Lower lobe of right lung (tissue), 2 donors: ENCODE results near the gene NMNAT3. TPM values are rescaled to one million over a fixed set of nuclear protein-coding genes. Genes with fewer than 3 reads are reported as not detected.
A peak's percentile ranks its signal among the peaks of the same experiment; 100 is the strongest.

ENCODE experiments used
- ATAC-seq, 2 donors: fragments of 200-7000 bp; cut with Tn5 transposase; one replicate each; pipeline ENCODE4 v1.9.1; 2020 to 2022; ENCODE audit warnings: mild to moderate bottlenecking in 2 of 2, moderate library complexity in 2 of 2
- DNase-seq: peaks from one replicate; pipeline ENCODE4 v3.0.0-alpha.2; 2020
- H3K27ac ChIP-seq: fragments of 200-600 bp; one replicate; pipeline ENCODE4 v1.8.0; 2022
- H3K27me3 ChIP-seq: fragments of 200-600 bp; one replicate; pipeline ENCODE4 v1.8.0; 2022; ENCODE audit warnings: low read depth
- H3K36me3 ChIP-seq: fragments of 200-600 bp; one replicate; pipeline ENCODE4 v1.8.0; 2022; ENCODE audit warnings: mild to moderate bottlenecking
- H3K4me1 ChIP-seq: fragments of 200-600 bp; one replicate; pipeline ENCODE4 v1.8.0; 2022
- H3K4me3 ChIP-seq: fragments of 200-600 bp; one replicate; pipeline ENCODE4 v1.8.0; 2022; ENCODE audit warnings: mild to moderate bottlenecking
- H3K9me3 ChIP-seq: fragments of 200-600 bp; one replicate; pipeline ENCODE4 v1.8.0; 2022
- intact Hi-C: fragments of 100-400 bp; cut with DNase I; formaldehyde crosslinking; loops from one replicate; pipeline ENCODE4 v1.11.0; 2022
- long read RNA-seq: library from polyadenylated mRNA; unstranded; transcript quantifications from one replicate; pipeline ENCODE4 v2.0.0, GENCODE V29; 2021
- total RNA-seq: library from RNA; stranded (reverse); fragmentation: NEBNext Ultra II Directional; extraction: Animal tissue kit (Norgen Biotek cat#: 25700); gene quantifications from one replicate; pipeline ENCODE4 v1.2.1, GENCODE V29; 2021
- TF ChIP-seq, protein P1 (sequence below): fragments of 200-600 bp; IDR thresholded peaks from one replicate; pipeline ENCODE4 v1.8.0; 2022; ENCODE audit warnings: antibody characterized with exemption, mild to moderate bottlenecking
- donor health status: DM: no; HTN: yes; CAD: no; lungs with severe emphysema.

The NMNAT3 gene
- 5.8 TPM for total RNA-seq
- long read RNA-seq, partial matches to known transcripts, result 0 of 3 reads
- long read RNA-seq, other reads (novel, unspliced or antisense), result 2 of 3 reads

DNA sequence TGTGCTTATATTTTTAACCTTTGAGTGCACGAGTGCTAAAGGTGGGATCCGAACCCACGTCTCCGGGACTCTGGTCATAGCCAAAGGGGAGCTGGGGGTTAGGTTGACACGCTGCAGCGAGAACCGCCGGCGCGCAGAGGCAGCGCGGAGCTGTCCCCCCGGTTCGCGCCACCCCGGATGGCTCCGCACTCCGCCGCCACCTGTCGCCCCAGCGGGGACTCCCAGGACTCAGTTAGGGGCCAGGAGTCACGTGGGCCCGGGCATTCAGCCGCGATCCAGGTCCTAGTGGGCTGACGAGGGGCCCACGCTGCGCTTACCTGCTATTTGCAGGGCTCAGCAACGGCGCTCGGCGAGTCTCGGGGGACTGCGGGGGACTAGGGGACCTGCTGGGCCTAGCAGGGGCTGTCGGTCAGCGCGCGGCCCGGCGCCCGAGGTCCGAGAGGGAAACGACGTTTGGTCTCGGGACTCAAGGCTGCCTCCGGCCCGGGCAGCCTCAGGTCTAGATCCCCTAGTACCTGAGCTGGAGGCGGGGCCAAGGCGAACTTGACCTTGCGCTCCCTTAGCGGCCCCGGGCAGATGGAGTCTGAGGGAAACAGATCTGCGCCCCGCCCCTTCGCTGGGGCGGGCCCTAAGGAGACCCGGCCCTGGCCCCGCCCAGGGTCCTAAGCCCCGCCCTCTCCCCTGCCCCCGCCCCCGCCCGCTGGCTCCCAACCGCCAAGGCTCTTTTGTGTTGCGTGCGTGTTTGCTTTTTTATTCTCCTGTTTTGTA is at the start of gene NMNAT3:
Gene NMNAT3 (minus strand): TSS at position 585 of the 768 bp plus-strand sequence. CDS start 50,248 bp downstream, outside the sequence.
- Histone ChIP-seq H3K27ac (peak within 1 kb of the TSS; percentile 50), H3K27me3 (no peaks in the 10 kb centered on the region), H3K4me3 (peak within 1 kb of the TSS; percentile 72), H3K9me3 (no peaks in the 10 kb centered on the region), H3K4me1 (peaks cover 8% of the 10 kb centered on the region), H3K36me3 (no peaks in the 10 kb centered on the region)
- DNase-seq (peak; percentile 94), ATAC-seq (peak; percentile 99 to 100)
- intact Hi-C loops, result no loop called here
- TF ChIP-seq, protein P1, sequence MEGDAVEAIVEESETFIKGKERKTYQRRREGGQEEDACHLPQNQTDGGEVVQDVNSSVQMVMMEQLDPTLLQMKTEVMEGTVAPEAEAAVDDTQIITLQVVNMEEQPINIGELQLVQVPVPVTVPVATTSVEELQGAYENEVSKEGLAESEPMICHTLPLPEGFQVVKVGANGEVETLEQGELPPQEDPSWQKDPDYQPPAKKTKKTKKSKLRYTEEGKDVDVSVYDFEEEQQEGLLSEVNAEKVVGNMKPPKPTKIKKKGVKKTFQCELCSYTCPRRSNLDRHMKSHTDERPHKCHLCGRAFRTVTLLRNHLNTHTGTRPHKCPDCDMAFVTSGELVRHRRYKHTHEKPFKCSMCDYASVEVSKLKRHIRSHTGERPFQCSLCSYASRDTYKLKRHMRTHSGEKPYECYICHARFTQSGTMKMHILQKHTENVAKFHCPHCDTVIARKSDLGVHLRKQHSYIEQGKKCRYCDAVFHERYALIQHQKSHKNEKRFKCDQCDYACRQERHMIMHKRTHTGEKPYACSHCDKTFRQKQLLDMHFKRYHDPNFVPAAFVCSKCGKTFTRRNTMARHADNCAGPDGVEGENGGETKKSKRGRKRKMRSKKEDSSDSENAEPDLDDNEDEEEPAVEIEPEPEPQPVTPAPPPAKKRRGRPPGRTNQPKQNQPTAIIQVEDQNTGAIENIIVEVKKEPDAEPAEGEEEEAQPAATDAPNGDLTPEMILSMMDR, result peak; percentile 9

DNA sequence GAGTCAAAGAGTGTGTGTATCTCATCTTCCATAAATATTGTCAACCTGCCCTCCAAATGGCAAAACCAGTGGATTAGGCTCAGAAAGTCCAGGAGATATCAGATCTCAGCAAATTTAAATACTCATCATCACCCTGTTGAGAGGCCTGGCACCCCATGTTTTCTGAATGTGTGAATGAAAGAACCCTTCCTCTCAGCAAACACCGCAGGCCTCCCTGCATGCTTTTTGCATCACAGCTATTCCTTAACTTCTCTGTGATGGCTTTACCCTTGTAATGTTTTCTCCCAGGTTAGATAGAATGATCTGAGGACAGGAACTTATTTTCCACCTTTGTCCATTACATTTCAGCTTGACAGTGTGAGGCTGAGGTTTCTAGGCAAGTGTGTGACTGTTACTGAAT is 43.6 kb upstream of the NMNAT3 start:
- H3K4me3 ChIP-seq, result no peak overlapping the region
- no peaks in the 10 kb centered on the region for H3K9me3 ChIP-seq
- intact Hi-C loops, result no loop called here
- H3K27me3 ChIP-seq, result no peaks in the 10 kb centered on the region
- H3K4me1 ChIP-seq, result no peaks in the 10 kb centered on the region
- DNase-seq, result no peak
- no peak overlapping the region for H3K27ac ChIP-seq
- H3K36me3 ChIP-seq, result no peaks in the 10 kb centered on the region
- no peak for ATAC-seq
- TF ChIP-seq, protein P1, result no peak

DNA sequence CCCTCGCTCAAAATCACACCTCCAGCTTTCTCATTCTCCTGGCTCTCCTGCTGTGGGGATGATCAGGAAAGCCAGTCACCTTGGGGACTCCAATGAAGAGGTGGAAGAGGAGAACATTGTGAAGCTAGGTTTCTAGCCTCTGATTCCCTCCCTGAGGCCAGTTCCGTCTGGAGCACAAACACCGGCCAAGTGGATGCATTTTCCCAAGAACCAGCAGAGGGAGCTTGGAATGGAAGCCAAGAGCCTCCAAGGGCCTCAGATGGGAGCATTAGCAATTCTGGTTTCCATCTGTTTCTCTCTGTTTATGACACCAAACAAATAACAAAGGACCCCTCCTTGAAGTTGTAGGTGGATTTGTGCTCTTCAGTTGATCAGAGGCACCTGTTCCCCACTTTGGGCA is 40.6 kb upstream of the NMNAT3 start:
- ATAC-seq, result no peak
- DNase-seq, result no peak
- Histone ChIP-seq H3K4me3 (no peak overlapping the region), H3K36me3 (no peaks in the 10 kb centered on the region), H3K9me3 (no peaks in the 10 kb centered on the region), H3K27me3 (no peaks in the 10 kb centered on the region), H3K4me1 (no peaks in the 10 kb centered on the region), H3K27ac (no peak overlapping the region)
- intact Hi-C loops, result no loop called here
- TF ChIP-seq, protein P1, result peak; percentile 41

DNA sequence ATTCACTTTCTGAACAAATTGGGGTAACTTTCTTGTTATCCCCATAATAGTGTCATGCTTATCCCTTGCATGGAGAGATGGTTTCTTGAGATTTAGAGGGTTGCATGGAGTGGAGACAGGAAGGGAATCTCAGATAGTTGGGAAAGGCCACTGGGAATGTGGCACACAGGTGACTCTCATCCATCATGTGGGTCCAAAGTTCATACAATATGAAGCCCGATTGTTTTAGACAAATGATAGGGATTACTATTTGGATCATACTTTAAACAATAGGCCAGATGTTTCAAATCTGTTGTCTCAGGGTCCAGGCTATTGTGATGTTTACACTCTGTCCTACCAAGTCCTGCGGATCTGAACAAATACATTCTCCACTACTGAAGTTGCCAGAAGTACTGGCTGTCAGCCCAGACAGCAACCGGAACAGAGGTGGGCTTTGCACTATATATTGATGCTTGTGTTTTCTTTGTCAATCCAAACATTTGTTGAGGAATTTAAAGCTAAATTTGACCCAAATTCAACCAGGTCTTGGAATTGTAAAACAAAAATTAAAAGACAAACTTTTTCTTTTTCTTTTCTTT is 39.2 kb upstream of the NMNAT3 start:
- Histone ChIP-seq H3K4me3 (no peak overlapping the region), H3K4me1 (no peaks in the 10 kb centered on the region), H3K9me3 (no peaks in the 10 kb centered on the region), H3K27ac (no peak overlapping the region), H3K27me3 (no peaks in the 10 kb centered on the region), H3K36me3 (no peaks in the 10 kb centered on the region)
- ATAC-seq (no peak), DNase-seq (no peak)
- intact Hi-C loops, result no loop called here
- TF ChIP-seq, protein P1, result no peak

DNA sequence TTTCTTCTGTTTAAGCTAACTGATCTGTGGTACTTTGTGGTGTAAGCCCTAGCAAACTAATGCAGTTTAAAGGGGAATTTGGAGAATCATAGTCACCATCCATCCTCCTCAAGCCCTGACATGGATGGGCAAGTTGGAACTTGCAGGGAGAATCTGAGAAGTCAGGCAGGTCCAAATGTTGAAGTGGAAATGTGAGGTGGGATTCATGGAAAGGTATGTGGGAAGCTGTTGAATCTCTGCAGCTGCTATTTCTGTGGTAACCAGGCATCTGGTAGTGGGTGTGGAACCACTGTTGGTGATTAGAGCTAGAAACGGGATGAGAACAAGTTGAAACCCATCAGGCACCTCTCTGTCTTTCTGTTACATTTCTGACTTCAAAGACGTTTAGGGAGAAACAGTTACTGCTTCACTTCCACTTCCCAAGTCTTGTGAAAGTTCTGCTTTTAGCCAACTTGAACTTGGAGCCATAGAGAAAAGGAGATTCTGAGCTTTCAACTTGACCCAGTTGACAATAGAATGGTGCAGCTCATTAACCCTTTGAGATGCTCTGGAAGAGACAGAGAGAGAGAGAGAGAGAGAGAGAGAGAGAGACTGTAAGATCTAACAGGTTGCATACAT is 38.1 kb upstream of the NMNAT3 start:
- DNase-seq, result no peak
- H3K36me3 ChIP-seq, result no peaks in the 10 kb centered on the region
- no peak for ATAC-seq
- H3K4me1 ChIP-seq, result no peaks in the 10 kb centered on the region
- H3K27ac ChIP-seq, result no peak overlapping the region
- H3K27me3 ChIP-seq, result no peaks in the 10 kb centered on the region
- H3K9me3 ChIP-seq, result no peaks in the 10 kb centered on the region
- H3K4me3 ChIP-seq, result no peak overlapping the region
- TF ChIP-seq, protein P1, result no peak
- intact Hi-C loops, result no loop called here
